ENCODE data around the gene MRPL24. TPM values are rescaled to one million over a fixed set of nuclear protein-coding genes. Genes with fewer than 3 reads are reported as not detected.

The MRPL24 gene
- total and polyA plus RNA-seq, 2 donors from 2014 or later, result 71.9 to 174 TPM

GRCh38 chr1:156733989-156734584 is 6.8 kb downstream of the MRPL24 start:
- FAIRE-seq (no peak), DNase-seq (no peak)
- no peaks in the 10 kb centered on the region for H3K9me3 ChIP-seq (ENCODE audit: control insufficient read depth in 2 of 3, insufficient read depth in 1 of 3, low read length in 3 of 3)
- H3K27ac ChIP-seq (ENCODE audit: low read depth in 2 of 2, low read length in 2 of 2), result no peak overlapping the region
- intact Hi-C loops (cut with DNase I), result no loop called here
- H3K4me3 ChIP-seq (ENCODE audit: low read length in 3 of 3), result no peak overlapping the region
- peaks cover 0 to 8% (median 5%) of the 10 kb centered on the region in 3 donors for H3K36me3 ChIP-seq (ENCODE audit: control insufficient read depth in 2 of 3, insufficient read depth in 3 of 3, low read length in 3 of 3)
- TF ChIP-seq CTCF (IDR thresholded peaks at IDR 0.05; ENCODE audit: borderline replicate concordance, extremely low read depth, insufficient read depth), result no peak
- H3K27me3 ChIP-seq (ENCODE audit: control insufficient read depth, insufficient read depth, low read length), result no peaks in the 10 kb centered on the region
- H3K9ac ChIP-seq (ENCODE audit: low read length in 3 of 3), result no peak overlapping the region
- peaks cover 0 to 4% (median 2%) of the 10 kb centered on the region in 3 donors for H3K4me1 ChIP-seq (ENCODE audit: control insufficient read depth in 2 of 3, insufficient read depth in 2 of 3, low read depth in 1 of 3, low read length in 3 of 3)

- H3K27ac ChIP-seq (ENCODE audit: low read depth in 2 of 2, low read length in 2 of 2), result peak within 1 kb of the TSS; percentile 93 to 94
- H3K9me3 ChIP-seq (ENCODE audit: control insufficient read depth in 2 of 3, insufficient read depth in 1 of 3, low read length in 3 of 3), result no peaks in the 10 kb centered on the region
- H3K4me1 ChIP-seq (ENCODE audit: control insufficient read depth in 2 of 3, insufficient read depth in 2 of 3, low read depth in 1 of 3, low read length in 3 of 3), result peaks cover 9 to 29% (median 22%) of the 10 kb centered on the region in 3 donors
- intact Hi-C loops (cut with DNase I), result no loop called here
- peaks cover 0 to 10% (median 0%) of the 10 kb centered on the region in 3 donors for H3K36me3 ChIP-seq (ENCODE audit: control insufficient read depth in 2 of 3, insufficient read depth in 3 of 3, low read length in 3 of 3)
- no peaks in the 10 kb centered on the region for H3K27me3 ChIP-seq (ENCODE audit: control insufficient read depth, insufficient read depth, low read length)
- H3K4me3 ChIP-seq (ENCODE audit: low read length in 3 of 3), result peak within 1 kb of the TSS; percentile 90 to 100 (median 96)
- no peak for TF ChIP-seq CTCF (IDR thresholded peaks at IDR 0.05; ENCODE audit: borderline replicate concordance, extremely low read depth, insufficient read depth)
- peak; percentile 96 to 99 (median 98) for DNase-seq
- no peak for FAIRE-seq
- H3K9ac ChIP-seq (ENCODE audit: low read length in 3 of 3), result peak within 1 kb of the TSS; percentile 92 to 98 (median 97)
Measured at GRCh38 chr1:156728599-156729462, 12.1 kb downstream of the MRPL24 start, which contains the start of gene ISG20L2. Gene ISG20L2 (minus strand): TSS chr1:156728766. CDS start chr1:156727652, 1,114 bp downstream.

- Histone ChIP-seq H3K9ac (ENCODE audit: low read length in 3 of 3) (peak within 1 kb of the TSS; percentile 92 to 98 (median 97)), H3K4me3 (ENCODE audit: low read length in 3 of 3) (peak within 1 kb of the TSS; percentile 90 to 100 (median 96)), H3K4me1 (ENCODE audit: control insufficient read depth in 2 of 3, insufficient read depth in 2 of 3, low read depth in 1 of 3, low read length in 3 of 3) (peaks cover 9 to 29% (median 22%) of the 10 kb centered on the region in 3 donors), H3K9me3 (ENCODE audit: control insufficient read depth in 2 of 3, insufficient read depth in 1 of 3, low read length in 3 of 3) (no peaks in the 10 kb centered on the region), H3K27me3 (ENCODE audit: control insufficient read depth, insufficient read depth, low read length) (no peaks in the 10 kb centered on the region), H3K27ac (ENCODE audit: low read depth in 2 of 2, low read length in 2 of 2) (peak within 1 kb of the TSS; percentile 93 to 94), H3K36me3 (ENCODE audit: control insufficient read depth in 2 of 3, insufficient read depth in 3 of 3, low read length in 3 of 3) (peaks cover 0 to 18% (median 7%) of the 10 kb centered on the region in 3 donors)
- TF ChIP-seq CTCF (IDR thresholded peaks at IDR 0.05; ENCODE audit: borderline replicate concordance, extremely low read depth, insufficient read depth), result no peak
- DNase-seq (peak in 4 of 5 donors; percentile 83 to 94 (median 90)), FAIRE-seq (no peak)
- intact Hi-C loops (cut with DNase I), result no loop called here
Measured at GRCh38 chr1:156727926-156728598, 12.8 kb downstream of the MRPL24 start, which contains the start of gene METTL25B. Gene METTL25B (plus strand): TSS chr1:156728469. CDS start chr1:156729105, 636 bp downstream.

Measured in kidney (tissue), 14 donors.